ENCODE measurements around the gene JOSD2.

DNA sequence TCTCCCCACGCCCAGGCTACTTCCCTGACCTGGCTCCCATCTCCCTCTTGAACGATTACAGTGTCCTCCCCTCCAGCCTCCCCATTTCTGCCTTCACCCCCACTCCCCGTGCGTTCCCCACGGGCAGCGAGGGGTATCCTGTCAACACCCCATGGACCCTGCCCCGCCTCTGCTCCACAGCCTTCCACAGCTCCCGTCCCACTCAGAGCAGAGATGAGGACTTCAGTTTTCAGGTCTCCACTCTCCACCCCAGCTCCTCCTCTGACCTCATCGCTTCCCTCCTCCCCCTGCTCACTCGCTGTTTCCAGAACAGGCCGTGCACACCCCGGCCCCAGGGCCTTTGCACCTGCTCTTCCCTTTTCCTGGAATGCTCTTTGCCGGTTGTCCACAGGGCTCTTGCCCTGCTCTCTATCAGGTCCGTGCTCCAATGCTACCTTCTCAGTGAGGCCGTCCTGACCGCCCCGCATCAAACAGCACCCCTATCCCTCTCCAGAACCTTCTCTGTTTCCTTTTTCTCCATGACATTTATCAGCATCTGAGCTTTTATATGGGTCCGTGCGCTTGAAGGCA, 42.2 kb upstream of the JOSD2 start:
- no peak for TF ChIP-seq ARNT (IDR thresholded peaks at IDR 0.05)
- TF ChIP-seq MYC (IDR thresholded peaks at IDR 0.05; ENCODE audit: low read depth, low read length) = no peak
- TF ChIP-seq MYC (CRISPR knock-in tag; IDR thresholded peaks at IDR 0.05; ENCODE audit: borderline replicate concordance, low read depth) = no peak
- no peak for TF ChIP-seq ZNF140 (CRISPR knock-in tag; IDR thresholded peaks at IDR 0.05)
- no peak for TF ChIP-seq CBX2 (IDR thresholded peaks at IDR 0.05; ENCODE audit: insufficient read depth, low read length, poor library complexity, severe bottlenecking)
- TF ChIP-seq SMC3 (conservative IDR thresholded peaks at IDR 0.05; ENCODE audit: insufficient read depth, low read depth, low read length) = no peak
- TF ChIP-seq, protein P1, sequence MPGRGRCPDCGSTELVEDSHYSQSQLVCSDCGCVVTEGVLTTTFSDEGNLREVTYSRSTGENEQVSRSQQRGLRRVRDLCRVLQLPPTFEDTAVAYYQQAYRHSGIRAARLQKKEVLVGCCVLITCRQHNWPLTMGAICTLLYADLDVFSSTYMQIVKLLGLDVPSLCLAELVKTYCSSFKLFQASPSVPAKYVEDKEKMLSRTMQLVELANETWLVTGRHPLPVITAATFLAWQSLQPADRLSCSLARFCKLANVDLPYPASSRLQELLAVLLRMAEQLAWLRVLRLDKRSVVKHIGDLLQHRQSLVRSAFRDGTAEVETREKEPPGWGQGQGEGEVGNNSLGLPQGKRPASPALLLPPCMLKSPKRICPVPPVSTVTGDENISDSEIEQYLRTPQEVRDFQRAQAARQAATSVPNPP (IDR thresholded peaks at IDR 0.05; ENCODE audit: borderline replicate concordance, insufficient read depth, insufficient read length) = no peak
- TF ChIP-seq SREBF2 (CRISPR knock-in tag; IDR thresholded peaks at IDR 0.05) = no peak
- no peak for TF ChIP-seq ARID2 (IDR thresholded peaks at IDR 0.05)
- TF ChIP-seq, protein P2, sequence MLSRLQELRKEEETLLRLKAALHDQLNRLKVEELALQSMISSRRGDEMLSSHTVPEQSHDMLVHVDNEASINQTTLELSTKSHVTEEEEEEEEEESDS (CRISPR knock-in tag; IDR thresholded peaks at IDR 0.05) = no peak
- no peak for TF ChIP-seq HNRNPL (IDR thresholded peaks at IDR 0.05; ENCODE audit: low read depth, low read length)
- TF ChIP-seq ZNF445 (CRISPR knock-in tag; IDR thresholded peaks at IDR 0.05; ENCODE audit: low read depth) = no peak
- TF ChIP-seq XRCC3 (IDR thresholded peaks at IDR 0.05) = no peak
- no peak for TF ChIP-seq ZNF76 (CRISPR knock-in tag; IDR thresholded peaks at IDR 0.05; ENCODE audit: borderline replicate concordance)
